Tongue (tissue), 2 donors: ENCODE data around the gene PRKG1. TPM values are rescaled to one million over a fixed set of nuclear protein-coding genes. Genes with fewer than 3 reads are reported as not detected.

Experiments used
- DNase-seq: peaks from one replicate; pipeline ENCODE4 v3.0.0-alpha.2; 2015
- total RNA-seq: library from RNA; depleted of rRNA; stranded (reverse); fragments of >200 nt; gene quantifications from one replicate; pipeline ENCODE4 v1.2.3, GENCODE V29; 2014

The PRKG1 gene
- total RNA-seq, 1 donor from 2014 or later: 96.8 TPM

DNA sequence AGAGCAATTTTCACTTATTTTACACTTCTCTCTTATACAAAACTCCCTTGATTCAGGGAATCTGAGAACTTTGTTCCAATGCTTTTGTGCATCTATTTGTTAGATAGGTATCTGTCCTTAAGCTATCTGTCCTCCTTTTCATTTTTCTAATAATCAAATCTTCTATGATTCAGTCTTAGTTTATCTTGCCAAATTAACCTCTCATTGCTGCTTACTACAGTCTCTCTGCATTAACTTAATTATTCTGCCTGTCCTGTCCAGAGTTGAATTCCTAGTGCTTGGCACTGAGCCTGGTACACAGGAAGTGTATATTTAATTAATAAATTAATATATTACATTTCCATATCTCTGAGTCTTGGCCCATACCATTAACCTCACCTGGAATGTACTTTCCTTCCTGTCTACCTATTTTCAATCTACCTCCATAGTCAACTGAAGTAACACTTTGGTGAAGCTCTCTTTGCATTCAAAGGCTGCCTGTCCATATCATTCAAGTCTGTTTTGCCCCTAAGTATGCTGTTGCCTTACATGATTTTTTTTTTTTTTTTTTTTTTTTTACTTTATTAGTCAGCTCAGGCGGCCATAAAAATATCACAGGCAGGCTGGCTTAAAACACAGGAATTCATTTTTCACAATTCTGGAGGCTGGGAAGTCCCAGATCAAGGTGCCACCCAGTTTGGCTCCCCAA is 691.1 kb downstream of the PRKG1 start:
- DNase-seq: no peak

DNA sequence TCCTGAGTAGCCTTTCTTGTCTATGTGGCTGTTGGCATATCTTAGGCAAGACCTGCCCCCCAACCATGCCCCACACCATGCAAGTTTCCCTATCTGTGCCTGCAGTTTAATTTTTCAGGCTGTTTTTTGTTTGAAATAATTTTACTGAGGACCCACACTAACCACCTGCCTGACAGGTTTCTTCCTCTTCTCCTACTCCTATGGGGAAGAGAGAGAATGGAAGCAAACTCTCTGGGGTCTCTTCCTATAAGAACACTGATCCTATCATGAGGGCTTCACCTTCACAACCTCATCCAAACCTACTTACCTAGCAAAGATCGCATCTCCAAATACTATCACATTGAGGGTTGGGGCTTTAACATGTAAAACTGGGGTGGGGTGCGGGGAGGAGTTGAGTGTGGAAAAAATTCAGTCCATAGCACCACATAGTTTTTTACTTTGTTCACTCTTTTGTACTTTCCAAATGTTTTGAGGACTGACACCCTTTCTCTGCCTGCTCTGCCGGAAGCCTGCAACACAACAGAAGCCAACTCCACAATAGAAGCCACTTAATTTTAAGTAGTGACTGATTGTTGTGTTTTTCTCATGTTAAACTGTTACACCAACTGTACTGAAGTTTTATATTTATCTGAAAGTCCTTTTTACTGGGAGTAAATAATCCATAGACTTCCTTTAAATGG is 692.3 kb downstream of the PRKG1 start:
- DNase-seq: no peak

DNA sequence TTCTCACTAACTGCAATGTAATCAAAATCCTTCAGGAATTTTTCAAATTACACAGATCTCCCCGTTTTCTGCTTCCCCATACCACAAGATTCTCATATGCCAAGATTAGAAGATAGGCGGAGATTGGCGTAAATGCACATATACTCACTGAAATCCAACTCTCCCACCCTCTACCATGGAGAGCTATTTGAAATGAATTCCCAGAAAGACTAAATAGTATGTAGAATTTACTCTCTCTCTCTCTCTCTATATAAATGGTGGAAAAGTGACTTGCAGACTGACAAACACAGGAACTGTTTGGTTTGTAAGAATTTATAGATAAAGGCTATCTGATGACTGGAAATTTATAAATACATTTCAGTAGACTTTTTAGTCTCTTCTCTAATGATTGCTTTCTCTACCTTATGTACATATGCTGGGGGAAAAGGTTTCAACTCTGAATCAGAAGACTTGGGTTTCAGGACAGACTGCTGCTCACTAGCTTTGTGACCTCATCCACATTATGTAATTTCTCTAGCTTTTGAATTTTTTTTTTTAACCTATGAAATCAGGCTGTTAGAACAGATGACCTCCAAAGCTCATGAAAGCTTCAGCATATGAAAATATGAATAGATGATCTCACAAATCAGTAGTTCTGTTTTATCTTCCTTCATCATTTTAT is 692.9 kb downstream of the PRKG1 start:
- DNase-seq: peak; percentile 32

DNA sequence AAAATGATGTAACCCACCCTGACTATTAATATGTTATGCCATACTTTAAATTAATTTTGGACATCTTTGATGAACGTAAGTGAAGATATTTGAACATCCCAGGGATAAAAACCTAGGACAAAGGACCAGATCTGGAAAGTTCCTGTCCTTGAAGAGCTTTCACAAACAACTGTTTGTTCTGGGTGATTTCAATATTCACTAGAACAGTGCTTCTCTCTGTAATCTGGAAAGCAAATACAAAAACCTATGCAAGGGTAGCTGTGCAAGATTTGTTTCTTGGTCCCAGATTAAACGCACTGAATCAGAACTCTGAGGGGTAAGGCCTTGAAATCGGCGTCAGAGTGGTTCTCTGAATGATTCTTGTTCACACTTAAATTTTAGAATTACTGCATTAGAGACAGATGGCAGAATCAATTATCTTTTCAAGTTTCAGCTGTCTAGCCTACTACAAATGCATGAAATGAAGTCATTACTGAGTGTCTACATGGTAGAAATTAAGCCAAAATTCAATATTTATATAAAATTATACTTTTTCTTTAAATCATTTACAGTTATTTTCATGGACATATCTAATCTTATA is 694.7 kb downstream of the PRKG1 start:
- peak; percentile 65 for DNase-seq

DNA sequence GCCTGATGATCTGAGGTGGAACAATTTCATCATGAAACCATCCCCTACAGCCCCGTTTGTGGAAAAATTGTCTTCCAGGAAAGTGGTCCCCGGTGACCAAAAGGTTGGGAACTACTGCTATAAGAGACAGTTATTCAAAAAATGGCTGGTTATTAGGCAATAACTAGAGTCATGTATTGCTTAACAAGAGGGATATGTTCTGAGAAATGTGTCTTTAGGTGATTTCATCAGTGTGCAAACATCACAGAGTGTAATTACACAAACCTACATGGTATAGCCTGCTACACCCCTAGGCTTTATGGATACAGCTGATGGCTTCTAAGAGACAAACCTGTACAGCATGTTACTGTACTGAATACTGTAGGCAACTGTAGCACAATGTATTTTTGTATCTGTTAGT is 696.4 kb downstream of the PRKG1 start:
- DNase-seq: peak; percentile 27

DNA sequence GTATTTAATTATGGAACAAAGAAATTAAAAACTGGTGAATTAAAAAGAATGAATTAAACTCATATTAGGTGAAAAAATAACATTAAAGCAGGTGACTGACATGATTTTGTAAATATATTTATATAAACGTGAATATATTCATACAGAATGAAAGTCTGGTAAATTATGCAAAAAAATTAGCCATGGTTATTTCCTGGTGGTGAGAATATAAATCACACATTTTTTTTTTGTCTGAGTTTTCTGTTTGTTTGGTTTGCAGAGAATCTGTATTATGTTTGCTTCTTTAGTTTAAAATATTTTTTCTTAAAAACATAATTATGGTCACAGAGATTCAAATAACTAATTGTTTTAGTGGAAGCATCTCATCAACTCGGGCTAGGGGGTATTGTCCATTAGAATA is 698.1 kb downstream of the PRKG1 start:
- no peak for DNase-seq

DNA sequence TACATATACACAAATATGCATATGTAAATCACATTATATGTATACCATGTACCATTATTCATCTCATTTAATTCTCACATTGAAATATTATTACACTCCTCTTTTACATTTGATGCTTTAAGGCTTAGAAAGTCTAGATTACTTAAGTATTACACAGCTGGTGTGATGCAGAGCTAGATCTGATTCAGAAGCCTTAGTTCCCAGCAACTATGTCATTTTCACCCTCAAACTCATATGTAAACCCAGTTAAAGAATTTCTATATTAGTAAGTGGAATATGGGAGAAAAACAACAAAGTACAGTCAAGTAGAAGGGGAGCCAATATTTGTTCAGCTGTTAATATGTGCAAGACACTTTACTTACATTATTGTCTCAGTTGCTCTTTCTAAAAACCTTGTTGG is 699.4 kb downstream of the PRKG1 start:
- no peak for DNase-seq

DNA sequence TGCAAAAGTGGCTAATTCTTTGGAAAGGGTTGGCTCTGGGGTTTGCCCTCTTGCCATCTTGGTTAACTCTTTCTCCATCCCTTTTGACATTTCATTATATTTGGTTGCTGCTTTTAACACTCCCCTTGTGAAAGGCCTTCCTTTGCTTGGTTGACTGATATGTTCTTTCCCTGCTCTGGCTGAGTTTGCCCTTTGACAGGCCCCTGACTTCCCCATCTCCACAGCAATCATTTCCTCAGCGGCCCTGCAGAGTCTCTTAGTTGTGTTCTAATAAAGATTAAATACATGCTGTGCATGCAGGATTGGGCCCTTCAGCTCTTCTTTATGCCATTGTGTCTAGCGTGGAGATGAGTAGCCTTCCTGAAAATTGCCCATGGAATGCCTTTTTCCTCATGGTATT is 709.7 kb downstream of the PRKG1 start:
- DNase-seq: no peak

DNA sequence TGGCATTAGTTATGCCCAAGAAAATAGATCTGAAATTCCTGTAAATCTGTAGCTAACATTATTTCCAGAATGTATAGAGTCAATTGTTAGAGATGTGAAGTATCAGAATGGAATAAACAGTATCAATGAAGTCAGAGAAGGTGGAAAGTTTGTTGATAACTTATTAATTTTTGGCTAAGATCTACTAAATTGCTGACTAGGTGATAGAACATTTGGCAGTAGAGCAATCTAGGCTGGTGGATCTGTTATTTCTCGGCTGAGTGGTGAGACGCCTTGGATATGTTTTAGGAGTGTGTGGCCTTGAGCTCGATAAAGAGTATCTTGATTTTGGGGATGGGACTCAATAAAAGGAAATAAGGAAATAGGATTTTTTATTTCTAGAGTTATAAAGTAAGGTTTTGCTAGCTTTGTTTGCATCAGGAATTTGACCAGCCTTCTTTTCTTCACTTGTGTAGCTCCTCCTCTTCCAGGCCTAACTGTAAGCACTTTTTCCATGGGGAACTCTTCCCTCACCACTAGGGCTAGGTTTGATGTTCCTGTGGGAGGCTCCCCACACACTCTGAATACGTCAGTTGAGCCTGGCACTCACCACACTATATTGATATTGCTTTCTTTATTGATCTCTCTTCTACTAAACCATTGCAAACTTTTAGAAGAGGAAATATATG is 711.9 kb downstream of the PRKG1 start:
- DNase-seq: no peak

DNA sequence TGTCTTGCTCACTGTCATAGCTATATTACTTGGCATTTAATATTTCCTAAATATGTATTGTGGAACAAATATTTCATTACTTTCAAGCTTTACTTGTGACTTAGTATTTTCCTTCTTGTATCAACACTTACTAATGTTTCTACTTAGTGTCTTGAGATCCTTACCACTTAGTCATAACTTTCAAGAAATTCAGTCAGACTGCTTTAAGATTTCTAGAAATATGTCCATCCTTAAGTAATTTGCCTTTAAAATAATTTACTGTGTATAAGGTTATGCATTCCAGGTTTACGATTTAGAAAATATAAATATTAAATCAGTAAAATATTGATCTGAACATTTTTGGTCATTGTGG is 712.4 kb downstream of the PRKG1 start:
- no peak for DNase-seq

DNA sequence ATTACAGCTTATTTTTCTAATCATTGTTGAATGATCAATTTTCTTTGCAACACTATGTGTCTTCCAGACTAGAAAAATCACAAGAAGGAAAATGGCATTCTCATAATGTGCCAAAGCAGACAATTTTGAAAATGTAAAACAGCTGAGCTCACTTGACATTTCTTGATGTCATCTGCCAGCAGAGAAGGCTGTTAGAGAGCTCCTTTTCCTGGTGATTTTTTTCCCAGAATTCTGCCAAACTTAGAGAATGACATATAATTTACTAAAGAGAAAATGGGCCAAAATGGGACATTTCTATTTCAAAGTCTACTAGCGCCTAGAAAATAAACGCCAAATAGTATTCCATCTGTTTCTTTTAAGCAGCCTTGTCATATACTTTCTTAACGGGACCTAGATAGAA is 714.0 kb downstream of the PRKG1 start:
- peak; percentile 19 for DNase-seq

DNA sequence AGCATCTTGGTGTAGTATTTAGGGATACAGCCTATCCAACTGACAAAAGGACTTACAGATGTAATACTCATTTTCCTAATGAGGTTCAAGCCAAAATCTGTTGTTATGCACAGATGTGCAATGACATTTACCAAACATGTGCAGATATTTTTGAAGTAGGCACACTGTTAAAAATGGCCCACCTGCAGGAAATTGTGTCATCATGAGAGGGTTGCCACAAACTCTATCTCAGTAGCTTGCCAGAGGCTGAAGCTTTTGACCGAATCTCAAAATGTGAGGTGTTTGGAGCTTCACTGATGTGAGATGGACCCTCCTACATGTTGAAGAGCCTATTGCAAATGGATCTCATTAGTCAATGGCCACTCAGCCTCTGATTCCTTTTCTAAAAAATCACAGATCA is 714.8 kb downstream of the PRKG1 start:
- DNase-seq: no peak

DNA sequence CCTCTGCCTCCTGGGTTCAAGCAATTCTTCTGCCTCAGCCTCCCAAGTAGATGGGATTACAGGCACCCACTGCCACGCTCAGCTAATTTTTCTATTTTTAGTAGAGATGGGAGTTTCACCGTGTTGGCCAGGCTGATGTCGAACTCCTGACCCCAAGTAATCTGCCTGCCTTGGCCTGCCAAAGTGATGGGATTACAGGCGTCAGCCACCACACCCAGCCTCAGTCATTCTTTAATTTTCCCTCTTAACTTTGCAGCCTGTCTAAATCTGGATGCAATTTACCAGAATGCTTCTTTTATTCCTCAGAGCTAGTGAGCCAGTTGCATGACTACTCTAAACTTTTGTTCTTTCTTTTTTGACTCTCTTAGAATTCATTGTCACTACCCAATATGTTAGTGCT is 715.6 kb downstream of the PRKG1 start:
- DNase-seq: no peak

DNA sequence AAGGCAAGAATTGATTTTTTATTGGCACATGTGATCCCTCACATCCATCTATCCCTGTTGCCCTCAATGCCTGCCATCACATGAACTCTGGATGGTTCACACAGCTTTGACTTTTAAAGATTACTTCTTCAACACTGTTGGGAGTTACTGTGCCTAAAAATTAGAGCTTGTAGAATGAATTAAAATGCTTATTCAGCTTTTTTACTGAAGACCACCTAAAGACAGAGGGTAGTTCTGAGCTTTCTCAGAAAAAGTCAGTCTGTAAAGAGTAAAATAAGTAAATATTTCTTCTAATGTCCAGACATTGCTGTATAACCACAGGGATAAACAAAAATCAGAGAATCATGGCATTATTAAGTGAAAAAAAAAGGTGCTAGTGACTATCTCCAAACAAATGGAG is 718.4 kb downstream of the PRKG1 start:
- no peak for DNase-seq

DNA sequence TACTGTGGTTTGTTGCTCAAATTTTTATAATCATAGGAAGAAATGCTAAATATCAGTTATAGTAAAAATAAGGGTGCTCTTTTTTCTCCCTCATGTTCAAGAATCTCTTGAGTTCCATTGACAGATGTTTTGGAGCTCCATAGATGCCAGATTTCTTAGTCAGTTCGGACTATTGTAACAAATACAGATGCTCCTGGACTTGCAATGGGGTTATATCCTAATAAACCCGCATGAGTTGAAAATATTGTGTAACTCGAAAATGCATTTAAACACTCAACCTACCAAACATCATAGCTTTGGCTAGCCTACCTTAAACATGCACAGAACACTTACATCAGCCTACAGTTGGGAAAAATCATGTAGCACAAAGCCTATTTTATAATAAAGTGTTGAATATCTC is 725.8 kb downstream of the PRKG1 start:
- DNase-seq: no peak

DNA sequence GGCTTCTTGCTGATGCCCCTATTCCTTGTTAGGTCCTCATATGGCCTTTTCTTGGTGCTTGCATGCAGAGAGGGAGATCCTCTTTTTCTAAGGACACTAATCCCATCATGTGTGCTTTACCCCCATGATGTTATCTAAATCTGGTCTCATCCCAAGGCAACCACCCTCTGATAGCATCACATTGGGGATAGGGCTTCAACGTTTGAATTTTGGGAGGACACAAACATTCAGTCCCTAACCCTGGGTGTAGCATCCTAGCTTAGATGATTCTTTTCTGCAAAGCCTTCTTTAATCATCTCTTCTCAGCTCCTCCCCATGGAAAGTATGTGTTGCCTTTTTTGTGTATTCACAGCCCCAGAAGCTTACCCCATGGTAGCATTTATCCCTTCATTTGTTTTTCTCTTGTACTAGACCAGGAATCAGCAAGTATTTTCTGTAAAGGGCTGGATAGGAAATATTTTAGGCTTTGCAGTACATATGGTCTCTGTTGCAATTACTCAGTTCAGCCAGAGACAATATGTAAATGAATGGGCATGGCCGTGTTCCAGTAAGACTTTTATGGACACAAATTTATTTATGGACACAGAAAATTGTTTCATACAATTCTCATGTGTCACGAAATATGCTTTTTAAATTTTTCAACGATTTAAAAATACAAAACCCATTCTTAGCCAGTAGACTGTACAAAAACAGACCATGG is 726.6 kb downstream of the PRKG1 start:
- DNase-seq: no peak

DNA sequence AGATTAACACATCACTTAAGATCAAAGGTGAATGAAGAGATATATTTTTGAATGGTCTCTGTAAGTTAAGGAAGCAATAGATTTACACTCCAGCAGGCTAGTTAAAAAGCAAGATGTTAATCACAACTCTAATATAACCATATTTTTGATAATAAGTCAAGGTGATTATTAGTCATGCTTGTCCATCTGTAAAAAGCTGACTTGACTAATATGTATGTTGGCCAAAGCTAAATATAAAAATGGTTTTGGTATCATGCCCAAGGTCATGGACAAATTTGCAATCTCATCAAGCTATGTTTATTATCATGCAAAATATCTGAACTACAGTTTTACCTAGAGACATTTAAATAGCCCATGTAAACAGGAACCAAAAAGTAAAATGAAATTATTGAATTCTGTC is 727.7 kb downstream of the PRKG1 start:
- no peak for DNase-seq

DNA sequence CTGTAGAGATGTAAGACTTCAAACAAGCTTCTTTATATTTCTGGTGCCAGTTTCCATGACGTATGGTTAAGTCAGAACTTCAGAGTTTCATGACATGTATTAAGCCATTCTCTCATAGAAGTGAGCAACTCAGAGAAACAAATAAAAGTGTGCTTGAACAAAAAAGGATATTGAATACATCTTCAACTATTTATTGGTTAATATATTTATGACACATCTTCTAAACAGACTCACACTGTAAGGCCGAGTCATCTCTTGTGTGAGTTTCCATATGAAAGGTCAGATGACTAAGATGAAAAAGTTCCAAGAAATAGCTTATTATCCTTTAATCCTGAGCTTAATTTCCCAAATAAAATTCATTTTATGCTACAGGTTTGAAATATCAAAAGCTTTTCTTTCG is 730.6 kb downstream of the PRKG1 start:
- DNase-seq: no peak

DNA sequence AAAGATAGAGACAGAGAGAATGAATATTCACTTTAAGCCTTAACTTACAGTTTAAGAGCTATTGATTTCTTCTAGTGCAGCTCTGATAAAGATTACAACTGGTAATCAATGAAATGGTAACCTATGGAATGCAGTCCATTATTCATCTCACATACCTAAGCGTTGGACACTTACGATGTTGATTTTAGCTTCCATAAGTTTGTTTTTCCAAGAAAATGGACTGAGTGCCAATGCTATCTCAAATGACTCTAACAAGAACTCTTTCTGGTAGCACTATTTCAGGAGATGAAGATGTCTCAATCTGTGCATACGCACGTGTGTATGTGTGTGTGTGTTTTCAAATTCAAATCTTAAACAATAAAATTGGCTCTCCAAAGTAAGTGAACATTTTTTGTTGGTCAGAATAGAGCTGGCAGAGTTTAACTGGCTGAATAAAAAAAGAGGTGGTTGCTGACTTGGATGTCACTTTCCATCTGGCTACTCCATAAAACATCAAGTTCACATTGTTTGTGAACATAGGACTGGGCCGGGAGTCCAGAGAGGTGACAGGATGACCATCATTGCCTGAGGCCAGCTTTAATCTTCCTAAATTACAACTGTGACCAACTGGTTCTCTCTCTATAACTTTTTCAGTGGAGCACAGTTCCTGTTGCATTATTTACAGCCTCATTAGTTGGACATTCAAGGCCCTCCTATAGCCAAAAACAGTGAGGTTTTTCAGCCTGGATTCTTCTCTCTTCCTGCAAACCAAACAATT is 732.0 kb downstream of the PRKG1 start:
- no peak for DNase-seq

DNA sequence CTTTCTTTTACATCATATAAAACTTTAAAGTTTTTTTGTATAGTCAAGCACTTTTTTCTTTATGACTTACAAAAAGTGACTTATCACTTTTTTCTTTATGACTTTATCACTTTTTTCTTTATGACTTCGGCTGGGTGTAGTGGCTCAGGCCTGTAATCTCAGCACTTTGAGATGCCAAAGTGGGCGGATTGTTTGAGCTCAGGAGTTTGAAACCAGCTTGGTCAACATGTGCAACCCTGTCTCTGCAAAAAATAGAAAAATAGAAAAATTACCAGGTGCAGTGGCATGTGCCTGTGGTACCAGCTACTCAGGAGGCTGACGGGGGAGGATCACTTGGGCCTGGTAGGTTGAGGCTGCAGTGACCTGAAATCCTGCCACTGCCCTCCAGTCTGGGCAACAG is 733.9 kb downstream of the PRKG1 start:
- DNase-seq: no peak

DNA sequence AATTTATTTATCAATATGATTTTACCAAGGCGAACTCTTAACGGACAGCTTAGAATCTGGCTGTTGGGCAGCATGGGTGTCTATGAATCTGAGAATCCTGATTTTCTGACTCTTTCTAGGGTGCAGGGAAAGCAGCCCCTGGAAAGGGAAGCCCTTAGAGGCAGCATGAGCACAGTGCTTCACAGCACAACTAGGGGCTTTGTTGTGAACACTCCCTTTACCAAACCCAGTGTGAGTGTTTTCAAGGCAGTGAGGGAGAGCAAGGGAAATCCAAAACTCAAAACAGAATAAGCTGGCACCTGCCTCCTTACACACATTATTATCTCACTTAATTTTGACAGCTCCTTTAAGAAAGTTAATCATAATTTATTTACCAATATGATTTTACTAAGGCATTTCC is 741.4 kb downstream of the PRKG1 start:
- no peak for DNase-seq

DNA sequence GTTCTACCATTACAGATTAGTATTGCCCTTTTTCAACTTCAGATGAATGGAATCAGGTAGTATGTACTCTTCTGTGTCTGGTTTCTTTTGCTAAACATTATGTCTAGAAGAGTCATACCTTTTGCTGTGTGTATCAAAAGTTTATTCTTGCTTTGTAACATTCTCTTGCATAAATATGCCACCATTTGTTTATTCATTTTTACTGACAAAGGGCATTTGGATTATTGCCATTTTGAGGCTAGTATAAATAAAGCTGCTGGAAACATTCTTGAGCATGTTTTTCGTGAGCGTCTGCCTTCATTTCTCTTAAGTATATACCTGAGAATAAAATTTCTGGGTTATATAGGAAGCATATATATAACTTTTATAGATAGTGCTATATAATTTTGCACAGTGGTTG is 746.8 kb downstream of the PRKG1 start:
- DNase-seq: no peak
